KMS-11 (cell line): ENCODE results near the gene GRXCR2.
A peak's percentile ranks its signal among the peaks of the same experiment; 100 is the strongest.

Experiments used
- H2AFZ ChIP-seq: fragments of 200-600 bp; sonication (generic); 2 replicates; pipeline ENCODE4 v1.6.1; 2016; ENCODE audit warnings: antibody characterized with exemption, mixed run types, low read depth
- H3K27ac ChIP-seq: fragments of 200-600 bp; sonication (generic); 2 replicates; pipeline ENCODE4 v1.6.1; 2016; ENCODE audit warnings: mild to moderate bottlenecking, mixed run types
- H3K27me3 ChIP-seq: fragments of 200-600 bp; sonication (generic); 2 replicates; pipeline ENCODE4 v1.6.1; 2017; ENCODE audit warnings: mild to moderate bottlenecking, low read depth, mixed run types, moderate library complexity; ENCODE audit not compliant: insufficient read depth
- H3K36me3 ChIP-seq: fragments of 200-600 bp; sonication (generic); 2 replicates; pipeline ENCODE4 v1.6.1; 2017; ENCODE audit warnings: mild to moderate bottlenecking, mixed run types; ENCODE audit not compliant: insufficient read depth
- H3K4me1 ChIP-seq: fragments of 200-600 bp; sonication (generic); 2 replicates; pipeline ENCODE4 v1.6.1; 2016; ENCODE audit warnings: mild to moderate bottlenecking, low read depth, mixed run types; ENCODE audit not compliant: poor library complexity, severe bottlenecking
- H3K4me2 ChIP-seq: fragments of 200-600 bp; sonication (generic); 2 replicates; pipeline ENCODE4 v1.7.0; 2016; ENCODE audit warnings: mild to moderate bottlenecking, mixed run types
- H3K4me3 ChIP-seq: fragments of 200-600 bp; sonication (generic); IDR thresholded peaks from 2 replicates; pipeline ENCODE4 v1.6.1; 2017; ENCODE audit warnings: low read depth, low read length, mixed read lengths; ENCODE audit not compliant: insufficient read depth
- H3K79me2 ChIP-seq: fragments of 200-600 bp; sonication (generic); 2 replicates; pipeline ENCODE4 v1.6.1; 2016; ENCODE audit warnings: low read depth, mixed run types; ENCODE audit not compliant: insufficient read depth
- H3K9ac ChIP-seq: fragments of 200-600 bp; sonication (generic); 2 replicates; pipeline ENCODE4 v1.6.1; 2016; ENCODE audit warnings: mild to moderate bottlenecking, mixed run types
- H4K20me1 ChIP-seq: fragments of 200-600 bp; sonication (generic); 2 replicates; pipeline ENCODE4 v1.6.1; 2016; ENCODE audit warnings: mild to moderate bottlenecking, mixed run types; ENCODE audit not compliant: insufficient read depth
- CTCF ChIP-seq: fragments of 200-600 bp; sonication (generic); conservative IDR thresholded peaks from 2 replicates; pipeline ENCODE4 v1.6.1; 2017; ENCODE audit warnings: low read depth, mild to moderate bottlenecking, antibody characterized with exemption, low read length, moderate library complexity, mixed read lengths

GRXCR2 gene

GRCh38 chr5:145825751-145826180 lies 47.0 kb downstream of the GRXCR2 start:
- peak; percentile 85 for TF ChIP-seq CTCF
- no peak overlapping the region for H3K4me3 ChIP-seq
- H3K79me2 ChIP-seq = no peaks in the 10 kb centered on the region
- no peak overlapping the region for H2AFZ ChIP-seq
- H3K27ac ChIP-seq = no peak overlapping the region
- no peaks in the 10 kb centered on the region for H3K36me3 ChIP-seq
- no peak overlapping the region for H3K4me2 ChIP-seq
- H3K4me1 ChIP-seq = peaks cover 3% of the 10 kb centered on the region
- H3K27me3 ChIP-seq = no peaks in the 10 kb centered on the region
- no peaks in the 10 kb centered on the region for H4K20me1 ChIP-seq
- no peak overlapping the region for H3K9ac ChIP-seq

- Histone ChIP-seq H2AFZ (no peak overlapping the region), H3K4me2 (no peak overlapping the region), H3K4me3 (no peak overlapping the region), H4K20me1 (no peaks in the 10 kb centered on the region), H3K4me1 (peaks cover 3% of the 10 kb centered on the region), H3K27ac (no peak overlapping the region), H3K36me3 (no peaks in the 10 kb centered on the region), H3K27me3 (no peaks in the 10 kb centered on the region), H3K79me2 (no peaks in the 10 kb centered on the region), H3K9ac (no peak overlapping the region)
- no peak for TF ChIP-seq CTCF
Observed at GRCh38 chr5:145824040-145824439, 48.8 kb downstream of the GRXCR2 start.

- H4K20me1 ChIP-seq = no peaks in the 10 kb centered on the region
- H3K4me1 ChIP-seq = no peaks in the 10 kb centered on the region
- H3K4me2 ChIP-seq = no peak overlapping the region
- no peak overlapping the region for H3K4me3 ChIP-seq
- H3K36me3 ChIP-seq = no peaks in the 10 kb centered on the region
- no peak overlapping the region for H3K9ac ChIP-seq
- no peak for TF ChIP-seq CTCF
- no peak overlapping the region for H2AFZ ChIP-seq
- no peaks in the 10 kb centered on the region for H3K27me3 ChIP-seq
- no peaks in the 10 kb centered on the region for H3K79me2 ChIP-seq
- no peak overlapping the region for H3K27ac ChIP-seq
Observed at GRCh38 chr5:145818604-145819003, 54.2 kb downstream of the GRXCR2 start.

GRCh38 chr5:145812877-145813276 lies 59.9 kb downstream of the GRXCR2 start:
- Histone ChIP-seq H3K79me2 (no peaks in the 10 kb centered on the region), H3K27me3 (no peaks in the 10 kb centered on the region), H4K20me1 (no peaks in the 10 kb centered on the region), H3K4me1 (no peaks in the 10 kb centered on the region), H3K9ac (no peak overlapping the region), H3K27ac (no peak overlapping the region), H2AFZ (no peak overlapping the region), H3K4me2 (no peak overlapping the region), H3K4me3 (no peak overlapping the region), H3K36me3 (no peaks in the 10 kb centered on the region)
- no peak for TF ChIP-seq CTCF
